ENCODE data around the gene TM9SF4.

TM9SF4 gene

DNA sequence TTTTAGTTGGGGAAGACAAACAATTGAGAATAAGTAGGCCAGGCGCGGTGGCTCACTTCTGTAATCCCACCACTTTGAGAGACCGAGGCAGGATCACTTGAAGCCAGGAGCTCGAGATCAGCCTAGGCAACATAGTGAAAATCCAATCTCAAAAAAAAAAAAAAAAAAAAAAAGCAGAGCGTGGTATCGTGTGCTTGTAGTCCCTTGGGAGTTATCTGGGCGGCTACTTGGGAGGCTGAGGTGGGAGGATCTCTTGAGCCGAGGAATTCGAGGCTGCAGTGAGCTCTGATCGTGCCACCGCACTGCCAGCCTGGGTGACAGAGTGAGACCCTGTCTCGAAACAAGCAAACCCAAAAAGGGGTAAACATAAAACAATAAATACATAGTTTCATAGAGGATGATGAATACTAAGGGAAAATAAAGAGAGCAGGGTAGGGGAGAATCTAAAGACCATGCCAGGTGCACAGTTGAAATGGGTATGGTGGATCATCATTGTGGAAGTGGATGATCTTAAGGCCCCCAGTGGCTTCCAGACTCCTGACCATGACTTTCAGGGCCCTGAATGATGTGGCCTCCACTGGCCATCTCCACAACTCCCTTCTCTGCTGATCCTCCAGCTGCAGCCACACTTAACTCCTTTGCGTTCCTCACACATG lies 99.1 kb downstream of the TM9SF4 start:
- DNase-seq (ENCODE audit: low read depth), result no peak

DNA sequence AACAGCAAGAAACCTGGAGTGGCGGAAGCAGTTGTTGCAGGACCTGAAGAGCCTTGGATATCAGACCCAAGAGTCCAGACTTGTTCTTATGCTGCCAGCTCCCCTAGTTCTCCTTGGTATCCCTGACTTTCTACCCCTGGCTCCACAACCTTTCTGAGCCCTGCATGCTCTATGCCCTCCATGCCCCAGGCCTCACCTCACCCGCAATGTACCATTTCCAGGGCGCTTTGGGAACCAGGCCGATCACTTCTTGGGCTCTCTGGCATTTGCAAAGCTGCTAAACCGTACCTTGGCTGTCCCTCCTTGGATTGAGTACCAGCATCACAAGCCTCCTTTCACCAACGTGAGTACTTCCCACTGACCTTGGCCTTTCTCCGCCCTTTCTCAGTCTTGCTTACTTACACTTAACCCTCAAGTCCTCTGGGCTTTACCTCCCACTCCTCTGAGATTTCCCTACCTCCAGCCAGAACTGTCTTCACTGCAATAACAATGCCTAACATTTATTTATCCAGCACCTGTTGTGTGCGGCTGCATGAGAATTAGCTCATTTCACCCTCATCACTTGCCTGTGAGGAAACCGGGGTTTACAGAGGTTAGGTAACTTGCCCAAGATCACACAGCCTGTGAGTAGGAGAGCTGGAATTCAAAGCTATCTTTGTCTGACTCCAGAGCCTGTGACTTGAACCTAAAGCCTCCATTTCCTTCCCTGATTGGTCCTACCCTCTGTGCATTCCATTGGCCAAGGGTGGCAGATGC lies 100.5 kb downstream of the TM9SF4 start:
- no peak for DNase-seq (ENCODE audit: low read depth)

- DNase-seq (ENCODE audit: low read depth), result no peak
Measured at GRCh38 chr20:32213870-32214269, 104.4 kb downstream of the TM9SF4 start.

DNA sequence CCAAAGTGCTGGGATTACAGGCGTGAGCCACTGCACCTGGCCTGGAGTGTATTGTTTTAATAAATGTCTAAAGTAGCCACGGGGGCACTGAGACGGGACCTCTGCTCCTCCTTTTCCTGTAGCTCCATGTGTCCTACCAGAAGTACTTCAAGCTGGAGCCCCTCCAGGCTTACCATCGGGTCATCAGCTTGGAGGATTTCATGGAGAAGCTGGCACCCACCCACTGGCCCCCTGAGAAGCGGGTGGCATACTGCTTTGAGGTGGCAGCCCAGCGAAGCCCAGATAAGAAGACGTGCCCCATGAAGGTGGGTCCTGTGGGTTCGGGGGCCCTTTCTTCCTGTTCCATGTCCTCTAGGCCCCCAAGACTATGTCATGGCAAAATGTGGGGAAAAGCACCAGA lies 105.6 kb downstream of the TM9SF4 start:
- DNase-seq (ENCODE audit: low read depth), result no peak

- no peak for DNase-seq (ENCODE audit: low read depth)
Measured at GRCh38 chr20:32215729-32216128, 106.2 kb downstream of the TM9SF4 start.

- no peak for DNase-seq (ENCODE audit: low read depth)
Measured at GRCh38 chr20:32216179-32217142, 106.9 kb downstream of the TM9SF4 start.
